ENCODE results near the gene BCAP29.

BCAP29 gene

GRCh38 chr7:107582875-107583274, 2.8 kb downstream of the BCAP29 start:
- DNase-seq = no peak

- DNase-seq = no peak
These were observed 4.7 kb downstream of the BCAP29 start for GRCh38 chr7:107584716-107585115.

- DNase-seq = no peak
These were observed 8.6 kb downstream of the BCAP29 start for GRCh38 chr7:107588529-107589130.

- DNase-seq = no peak
These were observed 11.4 kb downstream of the BCAP29 start for GRCh38 chr7:107591421-107591820.

GRCh38 chr7:107592361-107593024, 12.4 kb downstream of the BCAP29 start:
- DNase-seq = no peak

- no peak for DNase-seq
These were observed 13.0 kb downstream of the BCAP29 start for GRCh38 chr7:107593025-107593410.

- no peak for DNase-seq
These were observed 15.1 kb downstream of the BCAP29 start for GRCh38 chr7:107594961-107595737.

- no peak for DNase-seq
These were observed 17.0 kb downstream of the BCAP29 start for GRCh38 chr7:107596881-107597581.

GRCh38 chr7:107597582-107597916, 17.5 kb downstream of the BCAP29 start:
- DNase-seq = no peak

GRCh38 chr7:107597953-107598352, 17.9 kb downstream of the BCAP29 start:
- no peak for DNase-seq

GRCh38 chr7:107599262-107599661, 19.2 kb downstream of the BCAP29 start:
- no peak for DNase-seq

GRCh38 chr7:107600816-107601215, 20.8 kb downstream of the BCAP29 start:
- no peak for DNase-seq

GRCh38 chr7:107605218-107605815, 25.3 kb downstream of the BCAP29 start:
- no peak for DNase-seq

- DNase-seq = no peak
These were observed 26.3 kb downstream of the BCAP29 start for GRCh38 chr7:107606303-107606702.

- no peak for DNase-seq
These were observed 29.8 kb downstream of the BCAP29 start for GRCh38 chr7:107609811-107610261.

- no peak for DNase-seq
These were observed 30.3 kb downstream of the BCAP29 start for GRCh38 chr7:107610323-107610722.

GRCh38 chr7:107613439-107613838, 33.4 kb downstream of the BCAP29 start:
- DNase-seq = no peak

- DNase-seq = no peak
These were observed 33.9 kb downstream of the BCAP29 start for GRCh38 chr7:107613948-107614347.

- DNase-seq = no peak
These were observed 34.4 kb downstream of the BCAP29 start for GRCh38 chr7:107614425-107614824.

- DNase-seq = no peak
These were observed 36.0 kb downstream of the BCAP29 start for GRCh38 chr7:107615910-107616680.

- no peak for DNase-seq
These were observed 42.4 kb downstream of the BCAP29 start for GRCh38 chr7:107622429-107622828.

GRCh38 chr7:107622894-107623293, 42.8 kb downstream of the BCAP29 start:
- DNase-seq = no peak

Data from activated CD4-positive, CD25-positive, alpha-beta regulatory T cell treated with anti-CD3 and anti-CD28 coated beads, Interleukin-2, amount 50 U/mL, for 72 hours (primary cell).